Hepatocyte (in vitro differentiated cells): ENCODE measurements around the gene PPIF. TPM values are rescaled to one million over a fixed set of nuclear protein-coding genes. Genes with fewer than 3 reads are reported as not detected.

Source experiments
- DNase-seq: peaks from one replicate; pipeline ENCODE4 v3.0.0-alpha.2; 2016; ENCODE audit warnings: low spot score
- H2AFZ ChIP-seq: fragments of 200-600 bp; sonication (generic); 2 replicates; pipeline ENCODE4 v1.6.0; 2016; ENCODE audit warnings: antibody characterized with exemption, mild to moderate bottlenecking
- H3K27ac ChIP-seq: fragments of 200-600 bp; sonication (generic); 2 replicates; pipeline ENCODE4 v1.5.1; 2016; ENCODE audit warnings: mild to moderate bottlenecking
- H3K27me3 ChIP-seq: fragments of 200-600 bp; sonication (generic); 2 replicates; pipeline ENCODE4 v1.6.1; 2016
- H3K36me3 ChIP-seq: fragments of 200-600 bp; sonication (generic); replicated peaks from 2 replicates; pipeline ENCODE4 v1.5.1; 2016; ENCODE audit warnings: low read depth; ENCODE audit not compliant: insufficient read depth
- H3K4me1 ChIP-seq: fragments of 200-600 bp; sonication (generic); 2 replicates; pipeline ENCODE4 v1.5.1; 2016; ENCODE audit warnings: mild to moderate bottlenecking, moderate library complexity; ENCODE audit not compliant: insufficient read depth
- H3K4me2 ChIP-seq: fragments of 200-600 bp; sonication (generic); 2 replicates; pipeline ENCODE4 v1.6.0; 2016
- H3K4me3 ChIP-seq: fragments of 200-600 bp; sonication (generic); 2 replicates; pipeline ENCODE4 v1.5.1; 2016; ENCODE audit warnings: mild to moderate bottlenecking
- H3K79me2 ChIP-seq: fragments of 200-600 bp; sonication (generic); 2 replicates; pipeline ENCODE4 v1.6.0; 2017; ENCODE audit warnings: mild to moderate bottlenecking
- H3K9me2 ChIP-seq: fragments of 200-600 bp; sonication (generic); replicated peaks from 2 replicates; pipeline ENCODE4 v1.6.0; 2017; ENCODE audit warnings: mild to moderate bottlenecking; ENCODE audit not compliant: insufficient read depth
- H3K9me3 ChIP-seq: fragments of 200-600 bp; sonication (generic); 2 replicates; pipeline ENCODE4 v1.5.1; 2016; ENCODE audit warnings: low read depth, mild to moderate bottlenecking
- H4K20me1 ChIP-seq: fragments of 200-600 bp; sonication (generic); 2 replicates; pipeline ENCODE4 v1.6.0; 2016; ENCODE audit warnings: mild to moderate bottlenecking; ENCODE audit not compliant: insufficient read depth, poor library complexity, severe bottlenecking
- CTCF ChIP-seq: fragments of 200-600 bp; sonication (generic); IDR thresholded peaks from 2 replicates; pipeline ENCODE4 v1.5.1; 2016; ENCODE audit warnings: antibody characterized with exemption, mild to moderate bottlenecking; ENCODE audit not compliant: poor library complexity
- EZH2 ChIP-seq: fragments of 200-600 bp; sonication (generic); IDR thresholded peaks from 2 replicates; pipeline ENCODE4 v1.6.1; 2016; ENCODE audit warnings: antibody characterized with exemption, mild to moderate bottlenecking, borderline replicate concordance
- EZH2phosphoT487 ChIP-seq: fragments of 200-600 bp; sonication (generic); IDR thresholded peaks from one replicate; pipeline ENCODE4 v1.6.1; 2018; ENCODE audit warnings: antibody characterized with exemption, mild to moderate bottlenecking, low read depth, moderate library complexity; ENCODE audit not compliant: unreplicated experiment, severe bottlenecking
- WGBS: methylation state at CpG from one replicate; pipeline ENCODE4 v1.1.6; 2016; ENCODE audit warnings: low lambda C conversion rate; ENCODE audit errors: missing lambda C conversion rate; 5-methylcytosine and 5-hydroxymethylcytosine counted together
- polyA plus RNA-seq: library from polyadenylated mRNA; unstranded; fragments of >200 nt; fragmentation: Nextera tagmentation; extraction: Ambion mirVana; gene quantifications from 2 replicates; pipeline ENCODE4 v1.2.1, GENCODE V29; 2016
- total RNA-seq: library from RNA; depleted of rRNA; stranded (reverse); fragments of >200 nt; gene quantifications from 2 replicates; pipeline ENCODE4 v1.2.3, GENCODE V29; 2014

The PPIF gene
- total and polyA plus RNA-seq, 2 experiments from 2014 or later, result 70.3 to 79.4 TPM

- Histone ChIP-seq H4K20me1 (no peaks in the 10 kb centered on the region), H3K27ac (no peak overlapping the region), H3K4me2 (no peak overlapping the region), H3K9me2 (no peaks in the 10 kb centered on the region), H3K27me3 (no peaks in the 10 kb centered on the region), H2AFZ (no peak overlapping the region), H3K36me3 (no peaks in the 10 kb centered on the region), H3K4me1 (peaks cover 33% of the 10 kb centered on the region), H3K4me3 (no peak overlapping the region), H3K79me2 (no peaks in the 10 kb centered on the region), H3K9me3 (no peaks in the 10 kb centered on the region)
- TF ChIP-seq EZH2phosphoT487, result no peak
- WGBS, result 96% methylated on average over 36 of the region's 36 CpGs
- DNase-seq, result no peak
These were observed 30.5 kb downstream of the PPIF start for GRCh38 chr10:79377557-79378382.

- no peak overlapping the region for H2AFZ ChIP-seq
- H3K4me1 ChIP-seq, result peaks cover 33% of the 10 kb centered on the region
- no peaks in the 10 kb centered on the region for H3K27me3 ChIP-seq
- H3K36me3 ChIP-seq, result no peaks in the 10 kb centered on the region
- DNase-seq, result no peak
- no peaks in the 10 kb centered on the region for H3K9me3 ChIP-seq
- H3K27ac ChIP-seq, result no peak overlapping the region
- no peak for TF ChIP-seq EZH2
- no peak for TF ChIP-seq CTCF
- TF ChIP-seq EZH2phosphoT487, result no peak
- no peak overlapping the region for H3K4me2 ChIP-seq
- 97% methylated on average over 7 of the region's 7 CpGs for WGBS
- H3K4me3 ChIP-seq, result no peak overlapping the region
- no peaks in the 10 kb centered on the region for H3K79me2 ChIP-seq
- H4K20me1 ChIP-seq, result no peaks in the 10 kb centered on the region
- H3K9me2 ChIP-seq, result no peaks in the 10 kb centered on the region
These were observed 31.0 kb downstream of the PPIF start for GRCh38 chr10:79378383-79378646.

- H3K4me3 ChIP-seq, result no peak overlapping the region
- H3K4me1 ChIP-seq, result peaks cover 33% of the 10 kb centered on the region
- 89% methylated on average over 22 of the region's 22 CpGs for WGBS
- H4K20me1 ChIP-seq, result no peaks in the 10 kb centered on the region
- H3K27me3 ChIP-seq, result no peaks in the 10 kb centered on the region
- H3K79me2 ChIP-seq, result no peaks in the 10 kb centered on the region
- H3K9me2 ChIP-seq, result no peaks in the 10 kb centered on the region
- no peaks in the 10 kb centered on the region for H3K9me3 ChIP-seq
- no peak overlapping the region for H2AFZ ChIP-seq
- TF ChIP-seq CTCF (no peak), EZH2 (no peak), EZH2phosphoT487 (no peak)
- H3K27ac ChIP-seq, result no peak overlapping the region
- no peaks in the 10 kb centered on the region for H3K36me3 ChIP-seq
- H3K4me2 ChIP-seq, result no peak overlapping the region
- no peak for DNase-seq
These were observed 31.6 kb downstream of the PPIF start for GRCh38 chr10:79378647-79379511.

GRCh38 chr10:79379512-79380124 is 32.3 kb downstream of the PPIF start:
- Histone ChIP-seq H3K4me1 (peaks cover 33% of the 10 kb centered on the region), H2AFZ (no peak overlapping the region), H3K4me3 (no peak overlapping the region), H3K27me3 (no peaks in the 10 kb centered on the region), H3K27ac (peak overlapping the region; percentile 89), H3K4me2 (peak overlapping the region; percentile 48), H4K20me1 (no peaks in the 10 kb centered on the region), H3K9me2 (no peaks in the 10 kb centered on the region), H3K79me2 (no peaks in the 10 kb centered on the region), H3K36me3 (no peaks in the 10 kb centered on the region), H3K9me3 (no peaks in the 10 kb centered on the region)
- WGBS, result 80% methylated on average over 9 of the region's 9 CpGs
- no peak for DNase-seq
- TF ChIP-seq EZH2 (no peak), CTCF (no peak), EZH2phosphoT487 (no peak)
